GM21447 (cell line): ENCODE measurements around the gene HYAL2.
"Not testable (repeated sequence)": the region's sequence is repeated elsewhere in the genome, so short reads cannot be mapped to it uniquely, and the experiment has no call there.

ENCODE experiments used
- ATAC-seq: cut with Tn5 transposase; IDR thresholded peaks from one replicate; pipeline ENCODE4 v1.9.1; 2021; ENCODE audit not compliant: unreplicated experiment

HYAL2 gene

GRCh38 chr3:50293079-50293801 is 29.3 kb downstream of the HYAL2 start:
- no peak for ATAC-seq

DNA sequence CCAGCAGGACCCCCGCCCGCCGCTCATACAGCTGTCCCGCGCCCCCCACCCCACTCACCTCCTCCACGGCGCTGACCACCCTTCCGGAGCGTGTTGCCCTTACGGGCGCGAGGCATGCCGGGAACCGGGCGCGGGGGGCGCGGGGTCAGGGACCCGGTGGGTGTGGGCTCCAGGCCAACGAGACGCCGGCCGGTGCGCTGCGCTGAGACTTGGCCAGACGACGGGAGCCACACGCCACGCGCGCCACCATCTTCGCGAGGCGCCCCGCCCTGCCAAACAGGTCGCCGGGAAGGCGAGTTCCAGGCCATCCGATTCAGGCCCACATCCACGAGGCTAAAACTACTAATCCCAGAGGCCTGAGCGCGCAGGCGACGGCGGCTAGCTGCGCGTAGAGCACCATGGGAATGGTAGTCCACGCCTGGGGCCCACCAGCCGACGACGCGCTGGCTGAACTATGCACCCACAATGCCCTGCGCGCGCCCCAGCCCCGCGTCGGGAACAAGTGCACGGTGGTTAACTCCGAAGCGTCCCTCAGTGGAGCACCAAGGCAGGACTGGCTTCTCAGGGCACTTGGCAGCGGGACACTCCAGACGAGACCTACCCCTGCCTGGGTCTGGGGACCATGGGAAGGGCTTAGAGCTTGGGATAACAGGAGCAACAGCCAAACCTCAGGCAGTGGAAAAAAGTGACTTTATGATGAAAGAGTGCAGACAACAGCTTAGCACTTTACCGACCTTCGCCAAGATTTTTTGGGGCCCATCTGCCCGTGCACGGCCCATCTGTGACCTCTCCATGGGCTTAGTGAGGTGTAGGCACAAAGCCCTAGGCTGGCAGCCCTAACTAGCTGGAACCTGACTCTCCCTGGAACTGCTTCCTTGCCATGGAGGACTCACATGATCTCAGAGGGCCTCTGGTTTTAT is 30.1 kb downstream of the HYAL2 start, which contains the start of gene IFRD2:
Gene IFRD2 (minus strand): TSS at position 271 of the 920 bp plus-strand sequence. CDS start 155 bp downstream, at position 116.
- ATAC-seq = peak; percentile 93

GRCh38 chr3:50290161-50290641 is 32.3 kb downstream of the HYAL2 start:
- ATAC-seq = no peak

- no peak for ATAC-seq
Observed at GRCh38 chr3:50289130-50289529, 33.4 kb downstream of the HYAL2 start.

DNA sequence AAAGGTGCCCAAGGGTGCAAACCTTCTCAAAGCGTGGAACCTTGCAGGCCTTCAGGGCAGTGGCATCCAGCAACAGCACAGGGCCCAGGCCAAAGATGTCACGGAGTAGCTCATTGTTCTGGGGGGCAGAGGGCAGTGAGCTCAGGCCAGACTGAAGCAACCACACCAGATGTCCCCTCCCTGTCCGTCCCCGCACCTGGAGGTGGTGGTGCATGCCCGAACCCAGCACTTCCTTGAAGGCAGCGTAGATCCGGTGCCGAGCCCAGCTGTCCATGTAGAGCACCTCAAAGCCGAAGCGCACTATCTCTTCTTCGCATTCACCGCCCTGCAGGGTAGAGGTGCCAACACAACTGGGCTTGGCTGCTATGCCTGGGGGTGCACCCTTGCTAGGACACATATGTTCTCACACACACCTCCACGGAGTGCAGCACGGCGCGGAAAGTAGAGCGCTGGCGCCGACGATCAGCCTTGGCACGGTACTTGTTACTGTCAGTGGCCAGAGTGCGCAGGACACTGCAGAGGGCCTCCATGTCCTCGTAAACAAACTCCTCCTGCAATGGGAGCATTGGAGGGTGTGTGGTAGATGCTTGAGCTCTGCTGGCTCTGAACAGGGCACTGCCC is 34.0 kb downstream of the HYAL2 start:
- no peak for ATAC-seq

- no peak for ATAC-seq
Observed at GRCh38 chr3:50287262-50287661, 35.3 kb downstream of the HYAL2 start.

- ATAC-seq = no peak
Observed at GRCh38 chr3:50286322-50287227, 36.0 kb downstream of the HYAL2 start.

DNA sequence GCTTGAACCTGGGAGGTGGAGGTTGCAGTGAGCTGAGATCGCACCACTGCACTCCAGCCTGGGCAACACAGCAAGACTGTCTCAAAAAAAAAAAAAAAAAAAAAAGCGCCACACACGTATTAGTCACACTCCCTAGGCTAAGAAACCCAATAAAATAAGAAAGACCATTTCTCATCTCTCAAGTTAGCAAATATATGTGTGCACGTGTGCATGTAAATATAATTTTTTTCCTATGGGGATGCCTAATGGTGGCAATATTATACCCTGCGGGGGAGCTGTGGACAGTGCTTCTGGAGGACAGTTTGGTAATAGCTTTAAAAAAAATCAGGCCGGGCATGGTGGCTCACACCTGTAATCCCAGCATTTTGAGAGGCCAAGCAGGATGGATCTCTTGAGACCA is 38.4 kb downstream of the HYAL2 start:
- ATAC-seq = not testable (repeated sequence)

DNA sequence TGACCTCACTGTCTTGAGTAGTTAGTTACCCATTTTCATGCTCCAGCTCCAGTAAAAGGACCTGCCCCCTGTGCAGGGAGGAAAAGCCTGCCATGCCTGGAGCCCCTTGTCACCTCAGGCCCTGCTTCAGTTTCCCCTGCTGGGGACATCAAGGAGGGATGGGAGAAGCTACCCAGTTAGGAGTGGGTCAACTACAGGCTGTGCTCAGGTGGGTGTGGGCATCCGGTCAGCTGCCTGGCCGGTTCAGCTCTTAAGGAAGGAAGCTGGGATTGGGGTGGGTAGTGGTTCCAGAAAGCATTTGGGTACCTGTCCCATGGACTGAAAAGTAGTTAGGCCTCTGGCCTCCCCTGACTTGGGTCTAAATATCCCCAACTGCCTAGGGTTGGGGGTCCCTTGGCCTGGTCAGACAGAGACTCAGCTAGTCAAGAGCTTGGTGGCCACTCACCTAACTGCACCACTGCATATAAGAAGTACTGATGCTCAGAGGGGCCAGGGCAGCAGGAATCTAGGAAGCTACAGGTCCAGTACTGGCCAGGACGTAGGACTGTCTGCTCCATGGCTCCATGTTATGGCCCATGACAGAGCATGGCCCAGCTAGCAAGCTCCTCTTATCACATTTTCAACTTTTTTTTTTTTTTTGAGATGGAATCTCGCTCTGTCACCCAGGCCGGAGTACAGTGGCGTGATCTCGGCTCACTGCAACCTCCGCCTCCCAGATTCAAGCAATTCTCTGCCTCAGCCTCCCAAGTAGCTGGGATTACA is 43.1 kb downstream of the HYAL2 start:
- no peak for ATAC-seq

GRCh38 chr3:50278880-50279224 is 43.7 kb downstream of the HYAL2 start, which contains the start of gene LSMEM2:
Gene LSMEM2, plus strand, starts transcription at chr3:50279087. Its CDS starts 27 bp downstream, at chr3:50279114.
- no peak for ATAC-seq

DNA sequence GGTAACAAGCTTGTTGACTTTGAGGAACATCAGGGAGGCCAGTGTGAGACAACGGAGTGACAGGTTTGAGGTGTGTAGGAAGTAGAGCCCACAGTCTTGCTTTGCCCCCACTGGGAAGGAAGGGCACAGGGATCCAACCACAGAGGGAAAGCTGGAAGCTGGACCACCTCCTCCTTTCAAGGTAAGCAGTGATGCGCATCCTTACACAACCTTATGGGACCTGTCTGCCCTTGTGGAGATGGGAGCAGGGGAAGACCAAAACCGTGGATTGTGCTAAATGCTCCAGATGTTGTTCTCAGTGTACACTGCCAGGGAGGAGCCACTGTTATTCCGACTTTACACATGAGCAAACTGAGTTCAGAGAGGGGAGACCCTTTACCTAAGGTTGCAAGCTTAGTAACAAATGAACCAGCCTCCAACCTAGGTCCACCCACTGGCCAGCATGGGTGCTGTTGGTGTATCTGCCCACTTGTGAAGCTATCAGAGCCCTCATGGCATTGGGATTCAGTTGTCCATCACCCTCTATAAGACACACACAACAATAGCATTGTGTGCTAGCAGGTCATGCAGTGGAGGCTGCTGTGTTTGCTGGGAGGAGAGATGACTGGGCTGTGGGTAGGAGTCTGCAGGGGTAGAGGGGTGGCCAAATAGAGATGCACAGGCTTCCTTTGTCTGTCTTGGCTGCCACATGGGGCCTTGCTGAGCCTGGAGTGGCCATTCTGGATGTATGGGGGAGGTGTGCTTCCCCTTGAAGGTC is 44.2 kb downstream of the HYAL2 start:
- ATAC-seq = no peak

- ATAC-seq = no peak
Observed at GRCh38 chr3:50276762-50277101, 45.8 kb downstream of the HYAL2 start.

DNA sequence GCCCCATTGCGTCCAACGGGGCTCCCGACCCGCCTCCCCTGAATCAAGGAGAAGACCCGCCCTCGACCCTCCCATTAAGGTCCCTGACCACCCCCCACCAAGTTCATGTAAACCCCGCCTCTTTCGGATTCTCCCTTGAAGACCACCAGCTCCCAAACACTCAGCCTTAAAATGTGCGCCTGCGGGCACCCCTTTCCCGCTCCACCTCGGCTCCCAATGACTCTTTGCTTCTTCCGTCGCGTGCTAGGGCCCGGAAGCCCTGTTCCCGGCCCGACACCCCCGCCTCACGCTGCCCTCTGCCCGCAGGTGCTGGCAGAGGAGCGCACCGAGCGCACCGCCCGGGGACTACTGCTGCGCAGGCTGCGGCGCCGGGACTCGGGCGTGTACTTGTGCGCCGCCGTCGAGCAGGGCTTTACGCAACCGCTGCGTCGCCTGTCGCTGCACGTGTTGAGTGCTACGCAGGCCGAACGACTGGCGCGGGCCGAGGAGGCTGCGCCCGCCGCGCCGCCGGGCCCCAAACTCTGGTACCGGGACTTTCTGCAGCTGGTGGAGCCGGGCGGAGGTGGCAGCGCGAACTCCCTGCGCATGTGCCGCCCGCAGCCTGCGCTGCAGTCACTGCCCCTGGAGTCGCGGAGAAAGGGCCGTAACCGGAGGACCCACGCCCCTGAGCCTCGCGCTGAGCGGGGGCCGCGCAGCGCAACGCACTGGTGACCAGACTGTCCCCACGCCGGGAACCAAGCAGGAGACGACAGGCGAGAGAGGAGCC is 46.4 kb downstream of the HYAL2 start:
- ATAC-seq = no peak

- no peak for ATAC-seq
Observed at GRCh38 chr3:50275141-50275995, 47.2 kb downstream of the HYAL2 start.

DNA sequence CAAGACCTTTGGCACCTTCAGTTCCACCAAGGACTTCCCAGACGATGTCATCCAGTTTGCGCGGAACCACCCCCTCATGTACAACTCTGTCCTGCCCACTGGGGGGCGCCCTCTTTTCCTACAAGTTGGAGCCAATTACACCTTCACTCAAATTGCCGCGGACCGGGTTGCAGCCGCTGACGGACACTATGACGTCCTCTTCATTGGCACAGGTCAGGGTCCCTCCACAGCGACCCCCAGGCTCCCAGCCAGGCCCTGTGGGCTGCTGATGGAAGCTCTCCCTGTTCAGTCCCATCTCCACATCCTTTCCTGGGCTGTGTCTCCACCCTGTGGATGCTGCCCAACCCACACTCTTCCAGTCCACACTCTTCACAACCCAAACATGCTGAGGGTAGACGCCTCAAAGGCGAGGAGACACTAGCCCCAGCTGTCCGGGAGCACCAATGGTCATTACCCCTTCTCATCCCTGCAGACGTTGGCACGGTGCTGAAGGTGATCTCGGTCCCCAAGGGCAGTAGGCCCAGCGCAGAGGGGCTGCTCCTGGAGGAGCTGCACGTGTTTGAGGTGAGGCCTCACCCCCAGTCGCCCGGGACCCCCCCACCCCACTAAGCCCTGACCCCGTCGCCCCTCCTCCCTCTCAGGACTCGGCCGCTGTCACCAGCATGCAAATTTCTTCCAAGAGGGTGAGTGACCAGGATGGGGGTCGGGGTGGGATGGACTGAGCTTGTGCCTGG is 48.0 kb downstream of the HYAL2 start:
- no peak for ATAC-seq

GRCh38 chr3:50273689-50274065 is 48.9 kb downstream of the HYAL2 start:
- ATAC-seq = no peak
